NCI-H2171 treated with DMSO at 0.1 percent for 48 hours (cell line): Measurements from ENCODE around the gene MTMR1.

Source experiments
- DNase-seq: peaks from one replicate; lab custom pipeline; 2025; lab: John Stamatoyannopoulos, UW

The MTMR1 gene

GRCh38 chrX:150779385-150779784, 86.2 kb downstream of the MTMR1 start:
- no peak for DNase-seq

- DNase-seq = no peak
Measured at GRCh38 chrX:150781677-150782076, 88.5 kb downstream of the MTMR1 start.

- no peak for DNase-seq
Measured at GRCh38 chrX:150790021-150790420, 96.8 kb downstream of the MTMR1 start.

- no peak for DNase-seq
Measured at GRCh38 chrX:150792949-150793527, 99.8 kb downstream of the MTMR1 start.

- DNase-seq = no peak
Measured at GRCh38 chrX:150805736-150806135, 112.5 kb downstream of the MTMR1 start.

GRCh38 chrX:150806827-150807226, 113.6 kb downstream of the MTMR1 start:
- DNase-seq = no peak

GRCh38 chrX:150813922-150814321, 120.7 kb downstream of the MTMR1 start:
- no peak for DNase-seq
